SIG-M5 treated with dmso at 0.1 percent for 504 hours (cell line): ENCODE results near the gene UBE2O.

Experiments
- DNase-seq: peaks from one replicate; lab custom pipeline; 2025; ENCODE audit not compliant: unreplicated experiment; lab: John Stamatoyannopoulos, UW

UBE2O gene

DNA sequence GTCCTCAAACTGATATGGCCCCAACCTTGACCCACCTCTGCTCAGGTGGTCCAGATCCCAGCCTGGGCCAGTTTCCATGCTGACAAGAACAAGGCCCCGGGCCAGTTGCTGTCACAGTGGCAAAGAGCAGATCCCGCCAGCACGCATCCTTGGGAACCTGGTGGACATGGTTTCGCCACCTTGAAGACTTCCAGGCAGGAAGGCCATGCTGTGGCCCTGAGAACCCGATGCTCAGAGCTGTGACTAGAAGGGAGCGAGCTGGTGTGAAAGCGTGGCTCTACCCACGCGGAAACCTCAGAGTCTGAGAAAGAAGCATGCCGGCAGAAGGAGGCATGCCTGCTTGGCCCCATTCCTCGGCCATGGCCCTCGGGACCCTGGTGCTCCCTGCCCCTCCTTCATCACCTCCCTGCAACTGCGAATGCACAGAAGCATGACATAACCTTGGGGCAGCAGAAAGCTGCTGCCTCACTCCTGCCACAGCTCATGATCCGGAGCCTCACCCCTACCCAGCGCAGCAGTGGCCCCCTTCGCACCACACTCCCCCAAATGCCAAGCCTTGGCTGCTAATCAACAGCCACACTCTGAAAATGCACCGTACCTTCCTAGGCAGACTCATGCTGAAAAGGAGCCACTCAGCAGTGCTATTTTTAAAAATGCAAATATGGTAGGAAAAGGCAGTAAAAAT is 33.2 kb downstream of the UBE2O start:
- no peak for DNase-seq

DNA sequence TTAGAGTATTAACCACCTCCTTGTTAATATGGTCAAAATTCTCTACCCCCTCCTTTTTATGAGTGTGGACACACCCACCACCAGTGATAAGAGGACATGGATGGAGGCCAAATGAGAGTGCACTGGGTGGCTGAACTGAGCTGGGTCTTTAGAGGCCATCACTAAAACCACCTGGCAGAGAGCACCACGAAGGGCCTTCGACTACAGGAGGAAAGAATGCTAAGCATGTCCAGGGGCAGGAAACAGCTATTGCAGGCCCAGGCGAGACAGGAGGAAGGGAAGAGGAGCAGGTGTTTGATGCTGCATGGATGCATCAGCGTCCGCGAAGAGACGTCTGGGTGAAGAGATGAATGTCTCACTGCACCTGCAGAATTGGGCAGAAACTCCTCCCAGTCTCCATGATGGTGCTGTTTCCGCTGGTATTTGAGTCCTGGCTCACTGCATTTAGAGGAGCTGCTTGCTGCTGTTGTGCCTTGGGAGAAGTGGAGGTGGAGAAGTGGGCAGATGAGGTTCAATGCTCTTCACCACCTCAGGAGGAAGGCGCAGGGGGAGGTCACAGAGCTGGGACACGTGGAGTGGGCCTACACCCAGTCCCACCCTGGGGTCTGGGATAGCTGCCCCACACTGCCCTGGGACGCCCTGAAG is 35.3 kb downstream of the UBE2O start:
- no peak for DNase-seq

DNA sequence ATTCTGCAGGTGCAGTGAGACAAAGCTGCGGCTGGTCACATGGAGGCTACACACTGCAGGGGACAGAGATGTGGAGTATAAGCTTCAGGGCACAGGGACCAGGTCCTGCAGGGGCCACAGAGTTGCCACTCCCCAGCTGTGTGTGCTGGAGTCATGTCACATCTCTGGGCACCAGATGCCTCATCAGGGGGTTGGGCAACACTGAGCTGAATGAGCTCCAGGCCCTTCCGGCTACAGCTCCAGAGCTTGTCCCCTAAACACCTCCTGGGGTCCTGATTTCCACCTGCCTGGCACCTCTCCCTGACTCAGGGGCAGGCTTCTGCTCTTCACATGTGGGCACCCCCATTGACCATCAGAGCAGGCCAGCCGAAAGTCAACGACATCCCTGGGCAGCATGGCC is 36.1 kb downstream of the UBE2O start:
- DNase-seq = no peak

DNA sequence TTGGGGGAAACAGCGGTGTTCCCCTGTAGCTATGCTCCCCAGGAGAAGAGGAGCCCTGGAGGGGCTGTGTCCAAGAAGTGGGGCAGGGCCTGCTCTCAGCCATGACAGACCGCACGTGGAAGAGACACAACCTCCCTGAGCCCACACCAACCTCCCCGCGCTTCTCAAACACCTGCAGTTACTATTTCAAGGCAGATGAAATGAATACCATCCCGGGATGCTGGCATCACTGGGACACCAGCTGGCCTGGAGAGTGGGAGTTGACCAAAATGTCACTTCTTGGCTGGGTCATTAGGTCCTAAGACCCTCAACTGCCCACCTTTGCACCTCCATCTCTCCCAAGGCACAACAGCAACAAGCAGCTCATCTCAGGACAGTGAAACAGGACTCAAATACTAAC is 36.5 kb downstream of the UBE2O start:
- DNase-seq = no peak

DNA sequence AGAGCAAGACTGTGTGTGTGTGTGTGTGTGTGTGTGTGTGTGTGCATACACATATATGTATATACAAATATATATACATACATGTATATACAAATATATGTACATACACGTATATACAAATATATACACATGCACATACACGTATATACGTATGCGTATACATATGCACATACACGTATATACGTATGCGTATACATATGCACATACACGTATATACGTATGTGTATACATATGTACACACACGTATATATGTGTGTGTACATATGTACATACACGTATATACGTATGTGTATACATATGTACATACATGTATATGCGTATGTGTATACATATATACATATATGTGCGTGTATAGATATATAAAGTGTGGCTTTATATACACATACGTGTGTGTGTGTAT is 37.2 kb downstream of the UBE2O start:
- no peak for DNase-seq

DNA sequence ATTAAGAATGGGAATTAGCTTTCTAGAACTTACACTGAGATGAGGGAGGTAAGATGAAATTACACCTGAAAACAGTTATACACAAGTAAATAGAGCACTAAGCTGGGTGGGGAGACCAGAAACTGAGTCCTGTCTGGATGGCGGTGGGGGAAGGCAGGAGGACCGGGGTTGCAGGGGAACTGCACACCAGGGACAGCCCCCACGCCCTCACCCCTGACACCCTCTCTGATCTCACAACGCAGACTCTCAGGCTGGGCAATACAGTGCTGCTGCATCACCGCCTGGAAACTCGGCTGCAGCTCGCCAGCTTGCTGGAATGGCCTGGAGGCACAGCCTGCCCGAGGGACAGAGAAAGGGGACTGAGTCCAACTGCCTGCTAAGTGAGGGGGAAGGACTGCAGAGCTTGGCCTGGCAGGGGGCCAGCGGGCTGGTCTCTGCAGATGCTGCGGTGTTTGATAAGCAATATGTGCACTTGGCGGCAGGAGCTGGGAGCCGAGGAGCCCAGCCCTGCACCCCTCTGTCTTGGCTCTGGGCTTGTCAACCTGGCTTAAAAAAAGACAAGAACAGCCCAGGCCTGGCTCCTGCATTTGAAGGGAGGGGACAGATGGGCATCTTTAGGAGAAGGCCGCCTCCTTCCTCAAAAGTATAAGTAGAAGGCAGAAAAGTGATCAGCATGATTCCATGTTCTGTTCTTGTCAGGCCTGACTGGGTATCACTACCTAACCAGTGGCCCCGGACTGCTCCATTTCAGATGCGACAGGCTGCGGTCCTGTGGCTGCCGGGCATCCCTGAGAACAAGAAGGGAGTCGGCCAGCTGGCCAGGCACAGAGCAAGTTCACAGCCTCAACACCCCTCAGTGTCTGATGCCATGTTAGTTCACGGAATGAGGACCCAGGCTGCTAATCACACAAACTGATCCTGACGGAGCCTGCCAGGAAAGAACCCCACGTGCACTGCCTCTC is 38.3 kb downstream of the UBE2O start:
- no peak for DNase-seq

DNA sequence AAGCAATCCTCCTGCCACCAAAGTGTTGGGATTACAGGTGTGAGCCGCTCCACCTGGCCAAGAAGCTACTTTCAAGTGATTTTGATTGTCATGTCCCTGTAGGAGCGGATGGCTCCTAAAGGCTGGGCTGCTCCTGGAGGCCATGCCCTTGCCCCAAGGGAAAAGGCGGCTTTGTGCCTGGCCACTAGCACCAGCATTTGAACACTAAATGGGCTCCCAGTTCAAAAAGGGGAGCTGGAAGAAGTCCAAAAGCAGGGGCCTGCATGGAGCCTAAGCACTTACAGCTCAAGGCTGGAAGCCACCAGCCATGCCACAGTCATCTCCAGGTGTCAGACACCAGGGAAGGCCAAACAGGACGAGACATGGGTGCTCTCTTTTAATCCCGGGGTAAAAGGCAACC is 41.7 kb downstream of the UBE2O start:
- DNase-seq = no peak

DNA sequence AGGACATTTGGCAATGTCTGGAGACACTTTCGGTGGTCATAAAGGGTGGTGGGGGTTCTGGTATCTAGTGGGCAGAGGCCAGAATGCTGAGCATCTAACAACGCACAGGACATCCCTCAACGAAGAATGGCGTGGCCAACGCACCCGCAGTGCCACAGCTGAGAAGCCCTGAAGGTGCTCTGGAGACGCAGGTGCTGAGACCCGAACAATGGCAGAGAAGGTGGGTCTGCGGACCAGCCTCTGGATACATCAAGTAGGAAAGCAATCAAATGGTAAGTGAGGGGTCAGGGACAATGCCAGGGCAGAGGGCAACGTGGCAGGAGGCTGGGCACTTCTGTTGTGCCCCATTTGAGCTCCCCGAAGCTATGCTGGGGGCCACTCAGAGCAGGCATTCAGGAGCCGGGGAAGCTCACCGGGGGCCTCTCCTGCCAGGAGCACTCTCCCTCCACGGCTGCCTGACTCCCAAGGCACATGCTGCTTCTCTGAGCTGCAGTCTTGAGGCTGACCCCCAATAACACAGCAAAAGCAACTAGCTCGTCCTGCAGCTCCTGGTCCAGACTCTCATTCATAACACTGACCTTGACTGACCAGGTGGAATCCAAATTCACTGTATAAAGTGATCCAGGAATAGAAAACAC is 42.5 kb downstream of the UBE2O start:
- DNase-seq = no peak

DNA sequence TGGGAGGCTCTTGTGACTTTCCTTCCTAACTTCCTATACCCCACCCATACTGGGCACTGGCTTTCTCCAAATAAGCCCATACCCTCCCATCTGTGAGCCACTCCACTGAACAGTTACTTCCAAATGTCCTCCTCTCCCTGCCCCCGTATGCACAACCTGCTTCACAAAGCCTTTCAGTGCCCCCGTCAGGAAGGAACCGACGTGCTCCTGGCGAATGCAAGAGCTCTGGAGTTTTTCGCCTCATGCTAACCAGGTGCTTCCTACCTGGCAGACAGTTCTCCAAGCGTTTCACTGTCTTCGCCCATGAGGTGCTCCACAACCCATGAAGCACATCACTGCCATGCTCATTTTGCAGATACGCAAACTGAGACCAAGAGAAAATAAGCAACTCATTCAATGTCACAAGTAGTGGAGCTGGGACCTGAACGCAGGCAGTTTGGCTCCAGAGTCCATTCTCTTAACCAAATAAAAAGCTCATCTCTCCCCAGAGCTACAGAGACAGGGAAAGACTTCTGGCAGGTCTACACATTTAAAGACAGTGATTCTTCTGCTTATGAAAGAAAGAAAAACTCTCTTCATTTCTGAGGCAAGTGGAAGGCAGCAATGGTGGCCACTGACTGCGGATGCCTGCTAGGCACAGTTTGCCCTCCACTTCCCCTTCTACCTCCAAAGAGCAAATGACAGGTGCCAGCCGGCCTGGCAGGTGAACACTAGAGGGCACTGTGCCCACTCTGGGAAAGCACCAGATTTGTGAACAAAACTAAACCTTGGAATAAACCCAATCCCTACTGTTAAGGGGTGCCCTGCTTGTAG is 44.7 kb downstream of the UBE2O start:
- DNase-seq = peak; percentile 38

DNA sequence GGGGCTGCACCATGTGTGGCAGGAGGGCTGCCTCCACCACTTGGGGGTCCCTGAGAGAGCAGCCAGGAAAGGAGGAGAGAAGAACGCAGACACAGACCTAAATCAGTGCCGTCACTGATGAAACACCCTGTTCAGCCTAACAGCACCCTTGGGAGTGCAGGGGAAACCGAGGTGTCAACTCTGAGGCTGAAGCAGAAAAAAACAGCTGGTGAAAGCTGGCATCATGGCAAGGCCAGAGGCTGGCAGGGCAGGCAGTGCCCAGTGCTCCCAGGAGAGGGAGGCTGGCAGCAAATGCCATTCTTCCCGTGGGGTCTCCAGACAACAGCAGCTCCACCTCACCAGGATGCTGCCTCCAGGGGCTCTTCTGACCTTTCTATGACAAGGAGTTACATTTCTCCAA is 45.4 kb downstream of the UBE2O start:
- DNase-seq = no peak

DNA sequence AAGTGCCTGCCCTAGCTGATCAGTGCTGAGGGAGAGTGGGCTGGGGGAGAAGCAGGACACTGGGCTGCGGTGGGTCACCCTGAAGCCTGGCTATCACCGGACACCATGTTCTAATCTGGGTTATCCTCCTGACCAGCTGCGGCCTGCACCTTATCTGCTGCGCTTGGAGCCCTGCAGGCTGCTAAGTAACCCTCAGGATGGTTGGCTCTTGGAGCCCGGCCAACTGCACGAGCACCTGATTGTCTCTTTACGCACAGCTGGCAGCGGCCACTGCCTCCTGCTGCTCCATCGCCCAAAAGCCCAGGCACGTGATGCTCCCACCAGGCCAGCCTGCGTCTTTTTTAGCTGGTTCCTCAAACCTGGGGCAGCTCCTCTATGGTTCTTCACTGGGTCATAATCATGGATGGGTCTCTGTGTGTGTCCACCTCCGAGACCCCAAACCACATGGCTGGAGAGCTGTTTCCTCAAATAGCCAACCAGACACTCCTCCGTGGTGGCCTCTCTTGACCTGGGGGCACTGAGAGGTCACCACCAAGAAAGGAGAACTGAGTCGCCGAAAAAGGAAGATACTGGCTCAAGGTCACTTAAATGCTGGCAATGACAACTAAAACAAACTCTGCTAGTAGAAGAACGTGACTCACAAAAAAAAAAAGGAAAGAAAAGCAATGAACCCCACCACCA is 46.8 kb downstream of the UBE2O start:
- peak; percentile 68 for DNase-seq

DNA sequence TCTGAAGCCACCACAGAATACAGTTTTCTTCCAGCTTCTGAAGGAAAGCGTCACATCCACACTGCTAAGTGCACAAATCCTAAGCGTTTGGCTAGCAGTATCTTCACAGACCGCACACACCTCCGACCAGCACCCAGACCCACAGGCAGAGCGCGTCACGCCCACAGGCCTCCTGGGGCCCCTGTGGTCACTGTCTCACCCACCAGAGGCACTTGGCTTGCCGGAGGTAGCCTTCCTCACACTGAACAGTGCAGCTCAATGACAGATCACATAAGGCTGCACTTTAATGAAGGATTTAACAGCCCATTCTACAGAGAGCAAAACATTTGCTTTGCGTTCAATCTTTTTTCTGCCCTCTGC is 47.4 kb downstream of the UBE2O start:
- no peak for DNase-seq

DNA sequence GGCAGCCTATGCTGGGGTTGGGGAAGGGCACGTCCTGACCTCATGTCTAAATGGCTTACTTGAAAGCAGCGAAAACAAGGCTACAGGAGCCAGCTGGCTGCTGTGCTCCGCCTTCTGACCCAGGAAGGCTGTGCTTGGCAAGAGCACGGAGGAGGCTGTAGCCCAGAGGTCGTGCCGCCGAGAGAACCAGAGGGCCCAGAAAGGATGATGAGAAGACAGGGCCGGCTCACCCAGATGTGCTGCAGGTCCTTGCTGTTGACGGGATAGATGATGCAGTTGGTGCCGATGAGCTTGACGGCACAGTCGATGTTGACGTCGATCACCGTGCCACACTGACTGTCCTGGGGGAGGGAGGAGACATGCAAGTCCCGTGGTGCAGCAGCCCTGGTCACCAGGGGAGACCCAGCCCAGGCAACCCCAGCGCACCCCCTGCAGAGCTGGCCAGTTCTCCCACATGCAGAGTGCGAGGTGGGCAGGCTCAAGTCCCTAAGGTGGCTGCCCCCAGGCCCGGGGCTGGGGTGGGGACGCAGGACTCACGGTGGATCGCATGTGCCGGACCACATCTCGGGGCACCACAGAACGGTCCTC is 47.9 kb downstream of the UBE2O start:
- DNase-seq = no peak

DNA sequence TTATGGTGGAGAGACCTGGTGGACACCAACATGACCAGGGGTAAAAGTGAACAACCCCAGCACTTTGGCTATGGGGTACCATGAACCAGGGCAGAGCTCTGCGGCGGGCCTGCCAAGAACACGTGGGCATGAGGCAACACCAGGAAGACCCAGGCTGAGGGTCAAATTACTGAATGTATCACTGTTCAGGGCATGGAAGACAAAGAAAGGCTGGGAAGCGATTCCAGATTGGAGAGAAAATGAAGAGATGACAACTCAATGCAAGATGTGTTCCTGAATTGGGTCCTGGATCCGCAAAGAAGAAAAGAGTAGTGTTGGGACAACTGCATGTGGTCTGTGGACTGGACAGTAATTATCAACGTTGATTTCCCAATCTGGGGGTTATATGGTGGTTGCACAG is 48.7 kb downstream of the UBE2O start:
- DNase-seq = no peak

DNA sequence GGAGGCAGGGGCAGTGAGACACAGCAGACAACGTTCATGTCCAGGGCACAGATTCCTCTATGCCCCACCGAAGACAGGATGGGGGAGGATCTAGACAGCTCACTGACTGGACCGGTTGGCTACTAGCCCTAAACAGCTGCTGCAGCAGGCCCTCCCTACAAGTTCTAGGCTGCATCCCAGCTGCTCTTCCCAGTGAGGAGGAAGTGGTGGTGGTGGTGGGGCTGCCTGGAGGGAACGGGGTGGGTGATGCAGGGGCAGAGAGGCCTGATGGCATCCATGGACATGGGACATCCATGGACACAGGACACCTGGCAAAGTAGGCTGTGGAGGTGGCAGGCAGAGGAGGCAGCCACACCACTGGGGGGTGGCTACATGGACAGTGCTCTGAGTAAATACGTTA is 50.2 kb downstream of the UBE2O start:
- no peak for DNase-seq

DNA sequence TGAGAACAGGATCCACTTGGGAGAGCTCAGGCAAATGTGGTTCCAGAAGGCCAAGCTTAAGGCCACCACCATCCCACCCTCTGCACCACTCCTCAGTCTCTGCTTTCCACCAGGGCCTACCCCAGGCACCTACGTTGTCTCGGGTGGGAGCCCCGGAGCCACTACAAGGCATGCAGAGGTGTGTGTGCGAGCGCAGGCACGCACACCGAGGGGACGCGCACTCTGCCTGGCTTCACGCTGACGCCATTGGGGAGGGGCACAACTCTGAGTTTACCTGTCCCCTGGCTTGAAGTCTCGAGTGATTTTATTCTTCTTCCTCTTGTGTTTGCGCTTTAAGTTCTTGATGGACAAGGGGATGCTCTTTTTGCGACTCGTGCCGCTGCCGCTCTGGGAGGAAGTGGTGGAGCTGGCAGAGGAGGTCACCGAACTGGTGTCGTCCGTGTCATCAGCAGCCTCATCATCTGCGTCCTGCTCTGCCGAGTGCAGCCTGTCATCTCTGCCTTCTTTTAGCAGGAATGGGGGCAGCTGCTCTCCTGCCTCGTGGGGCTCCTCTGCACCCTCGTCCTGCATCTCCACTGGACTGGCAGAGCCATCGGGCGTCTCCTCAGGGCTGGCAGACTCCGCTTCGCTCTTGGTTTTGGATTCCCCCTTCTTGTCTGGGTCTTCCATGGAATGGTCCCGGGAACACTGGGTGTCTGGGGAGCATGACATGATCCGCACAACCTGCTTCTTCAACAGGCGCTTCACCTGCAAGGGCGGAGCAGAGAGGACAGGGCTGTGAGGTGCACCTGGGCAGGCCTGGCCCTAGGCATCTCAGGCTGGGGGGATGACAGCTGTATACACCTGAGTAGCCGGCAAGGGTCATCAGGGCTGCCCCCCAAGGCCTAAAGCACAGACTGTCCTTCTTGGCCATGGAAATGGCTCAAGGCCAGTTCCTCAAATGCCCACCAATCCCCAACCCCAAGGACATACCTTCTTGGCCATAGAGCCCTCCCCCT is 53.5 kb downstream of the UBE2O start:
- DNase-seq = no peak

DNA sequence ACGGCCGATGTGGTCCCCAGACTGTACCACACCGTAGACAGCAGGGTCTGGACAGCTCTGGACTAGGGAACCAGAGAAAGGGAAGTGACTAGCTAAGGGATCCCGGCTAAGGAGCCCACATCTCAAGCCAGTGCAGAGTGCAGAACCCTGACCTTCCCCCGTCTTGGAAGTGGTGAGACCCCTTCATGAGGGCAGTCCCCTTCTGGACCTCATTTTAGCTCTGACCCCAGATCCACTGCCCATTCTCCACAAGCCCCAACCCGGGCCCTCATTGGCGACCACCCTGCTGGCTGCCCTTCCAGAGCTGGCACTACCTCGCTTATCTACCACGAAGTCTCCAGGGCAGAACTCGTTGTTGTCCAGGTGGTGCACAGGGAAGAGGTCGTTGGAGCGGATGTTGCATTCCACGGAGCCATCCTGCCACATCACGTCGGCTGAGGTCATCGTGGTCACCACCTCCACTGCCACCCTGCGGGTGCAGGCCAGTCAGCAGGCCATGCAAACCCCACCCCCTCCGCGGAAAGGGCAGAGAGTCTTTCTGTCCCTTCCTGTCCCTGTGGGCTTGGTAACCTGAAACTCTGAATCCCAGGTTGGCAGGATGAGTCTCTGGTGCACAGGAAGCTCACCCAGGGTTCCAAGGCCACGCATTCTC is 54.3 kb downstream of the UBE2O start:
- no peak for DNase-seq
